CD4-positive, alpha-beta memory T cell (primary cell): ENCODE data around the gene ATP13A2. TPM values are rescaled to one million over a fixed set of nuclear protein-coding genes. Genes with fewer than 3 reads are reported as not detected.

ENCODE experiments used
- CTCF ChIA-PET: fragments of 350-600 bp; sonication (Branson Sonifier 250); formaldehyde crosslinking; loops from one replicate; lab custom pipeline; 2021; ENCODE audit warnings: inconsistent platforms; ENCODE audit not compliant: partially characterized antibody; lab: Charles Lee
- POLR2A ChIA-PET: fragments of 350-600 bp; sonication (Branson Sonifier 250); formaldehyde crosslinking; loops from one replicate; lab custom pipeline; 2021; ENCODE audit not compliant: partially characterized antibody; lab: Charles Lee
- DNase-seq, 5 donors: peaks; one replicate each; pipeline versions ENCODE4 v3.0.0 to v3.0.0-alpha.2; 2020 to 2022; ENCODE audit warnings: mixed read lengths in 1 of 5
- H3K27ac ChIP-seq: one replicate; pipeline ENCODE4 v1.7.0; 2013; ENCODE audit warnings: low read depth, low read length
- H3K27me3 ChIP-seq: 2 replicates; pipeline ENCODE4 v1.7.0; 2013; ENCODE audit warnings: mild to moderate bottlenecking, low read length, moderate library complexity; ENCODE audit not compliant: insufficient read depth
- H3K36me3 ChIP-seq: 2 replicates; pipeline ENCODE4 v1.7.0; 2013; ENCODE audit warnings: mild to moderate bottlenecking, low read length, moderate library complexity; ENCODE audit not compliant: insufficient read depth
- H3K4me1 ChIP-seq: 2 replicates; pipeline ENCODE4 v1.7.0; 2013; ENCODE audit warnings: mild to moderate bottlenecking, low read length, moderate library complexity; ENCODE audit not compliant: insufficient read depth
- H3K4me3 ChIP-seq, 2 donors: one replicate each; pipeline ENCODE4 v1.7.0; 2013; ENCODE audit warnings: low read length in 2 of 2, mild to moderate bottlenecking in 1 of 2
- H3K9me3 ChIP-seq, 2 donors: one replicate each; pipeline ENCODE4 v1.7.0; 2013; ENCODE audit warnings: low read length in 2 of 2, control low read depth in 1 of 2; ENCODE audit not compliant: control insufficient read depth in 1 of 2
- H3K27ac Mint-ChIP-seq, 7 donors: one replicate each; pipeline ENCODE4 v1.8.0; 2020 to 2021; ENCODE audit warnings: mixed read lengths in 7 of 7, mild to moderate bottlenecking in 6 of 7, inconsistent platforms in 3 of 7, moderate library complexity in 3 of 7
- H3K27me3 Mint-ChIP-seq, 2 donors: one replicate each; pipeline ENCODE4 v1.8.0; 2020 to 2021; ENCODE audit warnings: mixed read lengths in 2 of 2
- H3K36me3 Mint-ChIP-seq, 2 donors: one replicate each; pipeline ENCODE4 v1.8.0; 2020 to 2021; ENCODE audit warnings: mixed read lengths in 2 of 2, inconsistent platforms in 1 of 2, mild to moderate bottlenecking in 1 of 2
- H3K4me1 Mint-ChIP-seq, 4 donors: one replicate each; pipeline ENCODE4 v1.8.0; 2020 to 2021; ENCODE audit warnings: mixed read lengths in 4 of 4, mild to moderate bottlenecking in 1 of 4
- H3K4me3 Mint-ChIP-seq, 8 donors: one replicate each; pipeline ENCODE4 v1.8.0; 2020 to 2021; ENCODE audit warnings: mixed read lengths in 8 of 8, mild to moderate bottlenecking in 7 of 8, moderate library complexity in 6 of 8, inconsistent platforms in 3 of 8
- H3K9me3 Mint-ChIP-seq, 8 donors: one replicate each; pipeline ENCODE4 v1.8.0; 2020 to 2021; ENCODE audit warnings: mixed read lengths in 8 of 8, mild to moderate bottlenecking in 5 of 8, inconsistent platforms in 3 of 8, moderate library complexity in 1 of 8
- intact Hi-C: fragments of 100-400 bp; cut with micrococcal nuclease; formaldehyde crosslinking; loops from one replicate; pipeline ENCODE4 v1.15.1; 2023
- polyA plus RNA-seq, 2 donors: library from polyadenylated mRNA; unstranded; fragments of 300-500 nt; fragmentation: Illumina TruSeq; gene quantifications; one replicate each; pipeline ENCODE4 v1.2.3, GENCODE V29; 2021
- total RNA-seq, 2 experiments: library from RNA; stranded (reverse); gene quantifications; one replicate each; pipeline ENCODE4 v1.2.3, GENCODE V29; 2021

Gene ATP13A2
- total and polyA plus RNA-seq, 4 experiments from 2014 or later: 24.6 to 60.4 (median 55.6) TPM

GRCh38 chr1:17005365-17005740, 6.4 kb downstream of the ATP13A2 start:
- Mint-ChIP-seq H3K27ac (no peak overlapping the region), H3K36me3 (peaks cover 17 to 34% of the 10 kb centered on the region in 2 donors), H3K4me3 (no peak overlapping the region), H3K27me3 (no peaks in the 10 kb centered on the region), H3K4me1 (peaks cover 4 to 10% (median 6%) of the 10 kb centered on the region in 4 donors), H3K9me3 (no peaks in the 10 kb centered on the region)
- intact Hi-C loops: no loop called here
- Histone ChIP-seq H3K4me1 (peaks cover 14% of the 10 kb centered on the region), H3K36me3 (peaks cover 23% of the 10 kb centered on the region), H3K4me3 (no peak overlapping the region), H3K27me3 (no peaks in the 10 kb centered on the region), H3K9me3 (no peaks in the 10 kb centered on the region), H3K27ac (no peak overlapping the region)
- no peak for DNase-seq
- POLR2A ChIA-PET: no interaction called here
- CTCF ChIA-PET: interaction anchor here (0.7 to 1.3 kb wide), 2 partner anchors 44 to 250 kb away, joined by 3 read pairs; no protein-coding TSS in a partner anchor

GRCh38 chr1:17004466-17005364, 7.0 kb downstream of the ATP13A2 start:
- Histone ChIP-seq H3K9me3 (no peaks in the 10 kb centered on the region), H3K4me1 (peaks cover 7% of the 10 kb centered on the region), H3K4me3 (no peak overlapping the region), H3K27ac (no peak overlapping the region), H3K36me3 (peaks cover 23% of the 10 kb centered on the region), H3K27me3 (no peaks in the 10 kb centered on the region)
- no peak overlapping the region for H3K27ac Mint-ChIP-seq
- POLR2A ChIA-PET: no interaction called here
- CTCF ChIA-PET: interaction anchor here (1.3 kb wide), 1 partner anchor 44 kb away, joined by 3 read pairs; no protein-coding TSS in a partner anchor
- intact Hi-C loops: no loop called here
- no peaks in the 10 kb centered on the region for H3K27me3 Mint-ChIP-seq
- H3K4me1 Mint-ChIP-seq: peaks cover 1 to 4% (median 3%) of the 10 kb centered on the region in 4 donors
- no peak overlapping the region for H3K4me3 Mint-ChIP-seq
- H3K36me3 Mint-ChIP-seq: peaks cover 19 to 34% of the 10 kb centered on the region in 2 donors
- no peak for DNase-seq
- H3K9me3 Mint-ChIP-seq: no peaks in the 10 kb centered on the region

GRCh38 chr1:17002524-17002902, 9.2 kb downstream of the ATP13A2 start:
- Histone ChIP-seq H3K27ac (no peak overlapping the region), H3K4me1 (no peaks in the 10 kb centered on the region), H3K27me3 (no peaks in the 10 kb centered on the region), H3K9me3 (no peaks in the 10 kb centered on the region), H3K36me3 (peaks cover 29% of the 10 kb centered on the region), H3K4me3 (no peak overlapping the region)
- no peaks in the 10 kb centered on the region for H3K9me3 Mint-ChIP-seq
- H3K4me3 Mint-ChIP-seq: no peak overlapping the region
- intact Hi-C loops: no loop called here
- ChIA-PET POLR2A (no interaction called here), CTCF (no interaction called here)
- no peak overlapping the region for H3K27ac Mint-ChIP-seq
- no peak for DNase-seq
- no peaks in the 10 kb centered on the region for H3K27me3 Mint-ChIP-seq
- no peaks in the 10 kb centered on the region for H3K4me1 Mint-ChIP-seq
- H3K36me3 Mint-ChIP-seq: peaks cover 31 to 46% of the 10 kb centered on the region in 2 donors

GRCh38 chr1:17001760-17002523, 9.8 kb downstream of the ATP13A2 start:
- Histone ChIP-seq H3K4me1 (no peaks in the 10 kb centered on the region), H3K9me3 (no peaks in the 10 kb centered on the region), H3K4me3 (no peak overlapping the region), H3K27me3 (no peaks in the 10 kb centered on the region), H3K27ac (no peak overlapping the region), H3K36me3 (peaks cover 29% of the 10 kb centered on the region)
- no peak for DNase-seq
- Mint-ChIP-seq H3K27me3 (no peaks in the 10 kb centered on the region), H3K9me3 (no peaks in the 10 kb centered on the region), H3K36me3 (peaks cover 34 to 49% of the 10 kb centered on the region in 2 donors), H3K4me1 (no peaks in the 10 kb centered on the region), H3K27ac (no peak overlapping the region), H3K4me3 (no peak overlapping the region)
- intact Hi-C loops: no loop called here
- ChIA-PET POLR2A (no interaction called here), CTCF (interaction anchor here (0.6 kb wide), 1 partner anchor 57 kb away, joined by 4 read pairs; no protein-coding TSS in a partner anchor)

GRCh38 chr1:16999863-17000262, 11.9 kb downstream of the ATP13A2 start:
- CTCF ChIA-PET: no interaction called here
- no peaks in the 10 kb centered on the region for H3K9me3 Mint-ChIP-seq
- Histone ChIP-seq H3K4me1 (no peaks in the 10 kb centered on the region), H3K36me3 (peaks cover 34% of the 10 kb centered on the region), H3K4me3 (no peak overlapping the region), H3K9me3 (no peaks in the 10 kb centered on the region), H3K27ac (no peak overlapping the region), H3K27me3 (no peaks in the 10 kb centered on the region)
- no peak overlapping the region for H3K4me3 Mint-ChIP-seq
- H3K27ac Mint-ChIP-seq: no peak overlapping the region
- intact Hi-C loops: no loop called here
- H3K36me3 Mint-ChIP-seq: peaks cover 38 to 60% of the 10 kb centered on the region in 2 donors
- no peaks in the 10 kb centered on the region for H3K4me1 Mint-ChIP-seq
- H3K27me3 Mint-ChIP-seq: no peaks in the 10 kb centered on the region
- no peak for DNase-seq
- POLR2A ChIA-PET: no interaction called here

- H3K4me1 Mint-ChIP-seq: no peaks in the 10 kb centered on the region
- Histone ChIP-seq H3K27me3 (no peaks in the 10 kb centered on the region), H3K27ac (no peak overlapping the region), H3K4me1 (no peaks in the 10 kb centered on the region), H3K36me3 (peaks cover 23% of the 10 kb centered on the region), H3K9me3 (no peaks in the 10 kb centered on the region), H3K4me3 (no peak overlapping the region)
- H3K36me3 Mint-ChIP-seq: peaks cover 30 to 52% of the 10 kb centered on the region in 2 donors
- H3K27me3 Mint-ChIP-seq: no peaks in the 10 kb centered on the region
- CTCF ChIA-PET: no interaction called here
- intact Hi-C loops: no loop called here
- POLR2A ChIA-PET: no interaction called here
- DNase-seq: no peak
- H3K27ac Mint-ChIP-seq: no peak overlapping the region
- H3K4me3 Mint-ChIP-seq: no peak overlapping the region
- no peaks in the 10 kb centered on the region for H3K9me3 Mint-ChIP-seq
Observed at GRCh38 chr1:16998589-16998988, 13.1 kb downstream of the ATP13A2 start.

GRCh38 chr1:16996845-16997244, 14.9 kb downstream of the ATP13A2 start:
- no peak for DNase-seq
- Mint-ChIP-seq H3K36me3 (peaks cover 28 to 45% of the 10 kb centered on the region in 2 donors), H3K4me3 (no peak overlapping the region), H3K27ac (no peak overlapping the region), H3K27me3 (no peaks in the 10 kb centered on the region), H3K4me1 (no peaks in the 10 kb centered on the region), H3K9me3 (no peaks in the 10 kb centered on the region)
- ChIA-PET POLR2A (no interaction called here), CTCF (no interaction called here)
- peaks cover 15% of the 10 kb centered on the region for H3K36me3 ChIP-seq
- H3K27me3 ChIP-seq: no peaks in the 10 kb centered on the region
- H3K9me3 ChIP-seq: no peaks in the 10 kb centered on the region
- no peaks in the 10 kb centered on the region for H3K4me1 ChIP-seq
- no peak overlapping the region for H3K4me3 ChIP-seq
- intact Hi-C loops: no loop called here
- H3K27ac ChIP-seq: no peak overlapping the region
